ENCODE measurements around the gene TFAP2E. TPM values are rescaled to one million over a fixed set of nuclear protein-coding genes. Genes with fewer than 3 reads are reported as not detected.
A peak's percentile ranks its signal among the peaks of the same experiment; 100 is the strongest.

TFAP2E gene
- total and polyA plus RNA-seq, 3 experiments from 2014 or later, result 0.41 to 1.0 (median 0.69) TPM

- ChIA-PET CTCF (interaction anchor here (0.8 to 1.9 kb wide), 5 partner anchors 9 to 683 kb away, joined by 3 to 4 read pairs (median 4); no protein-coding TSS in a partner anchor), POLR2A (no interaction called here)
- Mint-ChIP-seq H3K4me1 (peaks cover 53 to 71% (median 68%) of the 10 kb centered on the region in 3 donors), H3K9me3 (peaks cover 0 to 6% (median 2%) of the 10 kb centered on the region in 5 donors), H3K27ac (peak overlapping the region in 5 of 8 donors; percentile 5 to 32 (median 26)), H3K36me3 (peaks cover 9 to 38% (median 11%) of the 10 kb centered on the region in 3 donors), H3K4me3 (no peak overlapping the region), H3K27me3 (no peaks in the 10 kb centered on the region)
- no peak overlapping the region for H3K4me3 ChIP-seq (ENCODE audit: low read length)
- no peak for DNase-seq
- H3K9me3 ChIP-seq (ENCODE audit: low read length), result no peaks in the 10 kb centered on the region
- H3K36me3 ChIP-seq (ENCODE audit: insufficient read depth, low read length), result peaks cover 4% of the 10 kb centered on the region
- peaks cover 44% of the 10 kb centered on the region for H3K4me1 ChIP-seq (ENCODE audit: insufficient read depth, low read length)
- H3K27me3 ChIP-seq (ENCODE audit: insufficient read depth, low read length, poor library complexity, severe bottlenecking), result no peaks in the 10 kb centered on the region
- no peak overlapping the region for H3K27ac ChIP-seq (ENCODE audit: low read depth, low read length)
These were observed 37.9 kb upstream of the TFAP2E start for GRCh38 chr1:35535243-35535642.

DNA sequence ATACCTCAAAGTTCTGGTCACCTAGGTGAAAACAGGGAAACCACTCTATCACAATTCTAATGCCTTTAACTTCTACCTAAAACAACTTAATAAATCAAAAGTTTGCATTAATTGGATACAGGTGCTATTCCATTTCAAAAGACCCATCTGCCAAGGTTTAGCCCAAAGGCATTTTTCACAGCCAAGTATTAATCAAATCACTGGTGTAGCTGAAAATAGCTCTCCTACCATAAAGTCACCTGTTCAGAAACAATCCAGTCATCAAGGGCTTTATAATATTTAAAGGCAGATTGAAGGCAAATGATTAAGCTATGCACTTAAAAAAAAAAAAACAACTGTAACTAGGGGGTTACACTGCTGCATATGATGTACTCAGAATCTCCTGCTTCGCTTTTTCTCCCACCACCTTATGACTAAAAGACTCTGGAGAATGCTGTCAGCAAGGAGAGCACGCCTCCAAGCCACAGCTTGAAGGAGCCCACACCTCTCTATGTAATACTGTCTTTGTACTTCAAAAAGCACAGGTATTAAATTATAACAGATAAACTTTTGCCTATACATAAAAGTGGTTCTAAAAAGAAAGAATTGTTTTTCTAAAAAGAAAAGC is 36.5 kb upstream of the TFAP2E start:
- ChIA-PET POLR2A (interaction anchor here (0.6 to 0.9 kb wide), 2 partner anchors 84 to 225 kb away, joined by 3 to 5 read pairs; no protein-coding TSS in a partner anchor), CTCF (interaction anchor here (1.3 to 4.6 kb wide), 5 partner anchors 12 to 86 kb away, joined by 4 to 46 read pairs (median 4); no protein-coding TSS in a partner anchor)
- H3K4me1 ChIP-seq (ENCODE audit: insufficient read depth, low read length), result peaks cover 53% of the 10 kb centered on the region
- no peak overlapping the region for H3K27ac ChIP-seq (ENCODE audit: low read depth, low read length)
- H3K27me3 Mint-ChIP-seq, result no peaks in the 10 kb centered on the region
- no peaks in the 10 kb centered on the region for H3K9me3 Mint-ChIP-seq
- no peaks in the 10 kb centered on the region for H3K36me3 ChIP-seq (ENCODE audit: insufficient read depth, low read length)
- peak overlapping the region in 4 of 7 donors; percentile 5 to 56 (median 20) for H3K4me3 Mint-ChIP-seq
- H3K9me3 ChIP-seq (ENCODE audit: low read length), result no peaks in the 10 kb centered on the region
- DNase-seq, result no peak
- no peaks in the 10 kb centered on the region for H3K27me3 ChIP-seq (ENCODE audit: insufficient read depth, low read length, poor library complexity, severe bottlenecking)
- no peak overlapping the region for H3K4me3 ChIP-seq (ENCODE audit: low read length)
- H3K27ac Mint-ChIP-seq, result peak overlapping the region in 7 of 8 donors; percentile 4 to 93 (median 81)
- H3K4me1 Mint-ChIP-seq, result peaks cover 60 to 83% (median 72%) of the 10 kb centered on the region in 3 donors
- peaks cover 4 to 32% (median 4%) of the 10 kb centered on the region in 3 donors for H3K36me3 Mint-ChIP-seq

DNA sequence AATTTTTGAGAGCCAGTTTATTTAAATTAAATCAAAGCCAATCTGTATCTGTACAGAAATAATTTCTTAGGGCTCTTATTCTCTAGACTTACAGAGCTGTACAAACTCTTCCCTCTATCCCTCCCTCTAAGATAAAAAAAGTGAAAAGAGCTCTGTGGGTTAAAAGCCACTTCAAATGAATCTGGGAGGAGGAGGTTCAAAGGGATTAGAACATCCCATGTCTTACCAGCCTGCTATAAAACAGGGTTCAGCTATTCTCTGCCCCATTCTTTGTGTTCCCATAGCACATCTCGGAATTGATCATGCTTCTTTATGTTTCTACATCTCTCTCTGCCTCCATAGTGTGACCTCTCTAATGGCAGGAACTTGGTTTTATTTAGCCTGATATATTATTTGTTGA is 35.3 kb upstream of the TFAP2E start:
- Mint-ChIP-seq H3K27me3 (no peaks in the 10 kb centered on the region), H3K4me3 (peak overlapping the region in 4 of 7 donors; percentile 15 to 56 (median 38)), H3K27ac (peak overlapping the region in 7 of 8 donors; percentile 37 to 90 (median 70)), H3K9me3 (no peaks in the 10 kb centered on the region), H3K36me3 (peaks cover 4 to 32% (median 4%) of the 10 kb centered on the region in 3 donors), H3K4me1 (peaks cover 63 to 91% (median 81%) of the 10 kb centered on the region in 3 donors)
- no peaks in the 10 kb centered on the region for H3K27me3 ChIP-seq (ENCODE audit: insufficient read depth, low read length, poor library complexity, severe bottlenecking)
- CTCF ChIA-PET, result interaction anchor here (1.4 to 4.6 kb wide), 4 partner anchors 11 to 87 kb away, joined by 4 to 46 read pairs (median 6); no protein-coding TSS in a partner anchor
- no peaks in the 10 kb centered on the region for H3K36me3 ChIP-seq (ENCODE audit: insufficient read depth, low read length)
- H3K4me1 ChIP-seq (ENCODE audit: insufficient read depth, low read length), result peaks cover 56% of the 10 kb centered on the region
- no peak overlapping the region for H3K27ac ChIP-seq (ENCODE audit: low read depth, low read length)
- no peaks in the 10 kb centered on the region for H3K9me3 ChIP-seq (ENCODE audit: low read length)
- DNase-seq, result no peak
- no peak overlapping the region for H3K4me3 ChIP-seq (ENCODE audit: low read length)
- POLR2A ChIA-PET, result interaction anchor here (0.5 to 2.9 kb wide), 4 partner anchors 11 to 243 kb away, joined by 3 to 15 read pairs (median 4); no protein-coding TSS in a partner anchor

GRCh38 chr1:35539073-35539823 is 33.9 kb upstream of the TFAP2E start:
- no peaks in the 10 kb centered on the region for H3K27me3 ChIP-seq (ENCODE audit: insufficient read depth, low read length, poor library complexity, severe bottlenecking)
- H3K36me3 Mint-ChIP-seq, result peaks cover under 1 to 30% (median 2%) of the 10 kb centered on the region in 3 donors
- ChIA-PET CTCF (interaction anchor here (0.9 to 4.6 kb wide), 4 partner anchors 17 to 89 kb away, joined by 5 to 46 read pairs (median 8); partner anchors contain the start of genes KIAA0319L and NCDN), POLR2A (interaction anchor here (1.1 to 2.9 kb wide), 4 partner anchors 17 to 88 kb away, joined by 4 to 15 read pairs (median 4); partner anchors contain the start of genes KIAA0319L and NCDN)
- no peaks in the 10 kb centered on the region for H3K9me3 Mint-ChIP-seq
- no peak overlapping the region for H3K27ac ChIP-seq (ENCODE audit: low read depth, low read length)
- no peaks in the 10 kb centered on the region for H3K27me3 Mint-ChIP-seq
- peaks cover 56% of the 10 kb centered on the region for H3K4me1 ChIP-seq (ENCODE audit: insufficient read depth, low read length)
- peaks cover 68 to 91% (median 83%) of the 10 kb centered on the region in 3 donors for H3K4me1 Mint-ChIP-seq
- peak overlapping the region; percentile 61 to 85 (median 77) for H3K4me3 Mint-ChIP-seq
- no peaks in the 10 kb centered on the region for H3K36me3 ChIP-seq (ENCODE audit: insufficient read depth, low read length)
- DNase-seq, result peak in 3 of 5 donors; percentile 52 to 79 (median 69)
- H3K4me3 ChIP-seq (ENCODE audit: low read length), result peak overlapping the region; percentile 27
- peak overlapping the region; percentile 68 to 98 (median 93) for H3K27ac Mint-ChIP-seq
- H3K9me3 ChIP-seq (ENCODE audit: low read length), result no peaks in the 10 kb centered on the region

DNA sequence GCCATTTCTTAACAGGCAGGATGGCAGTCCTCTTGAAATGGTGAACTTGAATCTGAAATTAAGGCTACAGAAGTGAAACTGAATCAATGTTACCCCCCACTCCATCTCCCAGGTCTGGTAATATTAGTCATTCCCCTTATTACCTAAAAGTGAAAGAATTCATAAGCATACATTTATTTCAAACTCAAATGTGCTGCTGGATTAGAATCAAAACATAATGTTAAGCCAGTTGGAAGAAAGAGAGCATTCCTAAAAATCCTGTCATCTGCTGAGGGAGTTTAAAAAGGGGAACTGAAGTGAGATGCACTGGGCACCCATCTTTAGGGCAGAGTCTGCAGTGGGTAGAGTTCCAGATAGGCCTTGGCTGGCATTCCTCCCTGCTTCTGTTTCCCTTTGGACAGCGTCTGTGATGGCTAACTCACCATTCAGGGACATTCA is 33.3 kb upstream of the TFAP2E start:
- Mint-ChIP-seq H3K27me3 (no peaks in the 10 kb centered on the region), H3K4me3 (peak overlapping the region in 6 of 7 donors; percentile 68 to 85 (median 78)), H3K36me3 (peaks cover 0 to 33% (median 2%) of the 10 kb centered on the region in 3 donors), H3K9me3 (no peaks in the 10 kb centered on the region), H3K4me1 (peaks cover 72 to 95% (median 87%) of the 10 kb centered on the region in 3 donors), H3K27ac (peak overlapping the region; percentile 68 to 98 (median 93))
- DNase-seq, result no peak
- H3K27me3 ChIP-seq (ENCODE audit: insufficient read depth, low read length, poor library complexity, severe bottlenecking), result no peaks in the 10 kb centered on the region
- no peak overlapping the region for H3K27ac ChIP-seq (ENCODE audit: low read depth, low read length)
- ChIA-PET CTCF (interaction anchor here (0.9 to 4.6 kb wide), 4 partner anchors 17 to 89 kb away, joined by 5 to 46 read pairs (median 8); partner anchors contain the start of genes KIAA0319L and NCDN), POLR2A (interaction anchor here (1.1 to 2.9 kb wide), 4 partner anchors 17 to 89 kb away, joined by 4 to 15 read pairs (median 4); partner anchors contain the start of genes KIAA0319L and NCDN)
- no peaks in the 10 kb centered on the region for H3K36me3 ChIP-seq (ENCODE audit: insufficient read depth, low read length)
- peaks cover 59% of the 10 kb centered on the region for H3K4me1 ChIP-seq (ENCODE audit: insufficient read depth, low read length)
- H3K9me3 ChIP-seq (ENCODE audit: low read length), result no peaks in the 10 kb centered on the region
- H3K4me3 ChIP-seq (ENCODE audit: low read length), result no peak overlapping the region

GRCh38 chr1:35544976-35545375 is 28.1 kb upstream of the TFAP2E start:
- H3K4me1 ChIP-seq (ENCODE audit: insufficient read depth, low read length), result peaks cover 28% of the 10 kb centered on the region
- Mint-ChIP-seq H3K9me3 (no peaks in the 10 kb centered on the region), H3K4me1 (peaks cover 54 to 81% (median 72%) of the 10 kb centered on the region in 3 donors), H3K27me3 (no peaks in the 10 kb centered on the region), H3K27ac (peak overlapping the region; percentile 16 to 84 (median 41)), H3K36me3 (peaks cover 4 to 60% (median 14%) of the 10 kb centered on the region in 3 donors), H3K4me3 (peak overlapping the region in 1 of 7 donors; percentile 36)
- no peaks in the 10 kb centered on the region for H3K27me3 ChIP-seq (ENCODE audit: insufficient read depth, low read length, poor library complexity, severe bottlenecking)
- DNase-seq, result peak; percentile 26 to 81 (median 41)
- POLR2A ChIA-PET, result interaction anchor here (0.6 kb wide), 1 partner anchor 334 kb away, joined by 7 read pairs; no protein-coding TSS in a partner anchor
- H3K4me3 ChIP-seq (ENCODE audit: low read length), result no peak overlapping the region
- no peak overlapping the region for H3K27ac ChIP-seq (ENCODE audit: low read depth, low read length)
- peaks cover 6% of the 10 kb centered on the region for H3K36me3 ChIP-seq (ENCODE audit: insufficient read depth, low read length)
- CTCF ChIA-PET, result interaction anchor here (0.7 to 3.5 kb wide), 9 partner anchors 9 to 93 kb away, joined by 3 to 63 read pairs (median 3); partner anchors contain the start of gene NCDN
- H3K9me3 ChIP-seq (ENCODE audit: low read length), result no peaks in the 10 kb centered on the region

DNA sequence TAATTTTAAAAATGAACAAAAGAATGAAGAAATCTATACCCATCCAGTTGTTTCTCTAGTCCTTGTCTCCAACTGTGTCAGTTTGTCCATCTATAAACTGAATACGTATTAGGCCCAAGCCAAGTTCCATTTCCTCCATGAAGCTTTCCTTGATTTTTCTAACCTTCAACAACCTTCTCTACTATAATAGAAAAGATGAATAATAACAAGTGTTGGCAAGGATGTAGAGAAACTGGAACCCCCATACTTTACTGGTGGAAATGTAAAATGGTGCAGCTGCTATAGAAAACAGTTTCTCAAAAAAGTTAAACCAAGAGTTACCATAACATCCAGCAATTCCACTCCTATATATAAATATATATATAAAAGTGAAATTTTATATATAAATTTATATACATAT is 26.5 kb upstream of the TFAP2E start:
- H3K27ac ChIP-seq (ENCODE audit: low read depth, low read length), result no peak overlapping the region
- H3K9me3 Mint-ChIP-seq, result no peaks in the 10 kb centered on the region
- ChIA-PET CTCF (interaction anchor here (0.9 to 3.5 kb wide), 2 partner anchors 18 to 95 kb away, joined by 3 to 63 read pairs; no protein-coding TSS in a partner anchor), POLR2A (interaction anchor here (0.5 kb wide), 1 partner anchor 337 kb away, joined by 3 read pairs; no protein-coding TSS in a partner anchor)
- no peaks in the 10 kb centered on the region for H3K27me3 ChIP-seq (ENCODE audit: insufficient read depth, low read length, poor library complexity, severe bottlenecking)
- no peaks in the 10 kb centered on the region for H3K27me3 Mint-ChIP-seq
- peaks cover 47 to 73% (median 65%) of the 10 kb centered on the region in 3 donors for H3K4me1 Mint-ChIP-seq
- H3K9me3 ChIP-seq (ENCODE audit: low read length), result no peaks in the 10 kb centered on the region
- peaks cover 7% of the 10 kb centered on the region for H3K36me3 ChIP-seq (ENCODE audit: insufficient read depth, low read length)
- DNase-seq, result no peak
- no peak overlapping the region for H3K4me3 ChIP-seq (ENCODE audit: low read length)
- H3K4me3 Mint-ChIP-seq, result no peak overlapping the region
- peaks cover 17% of the 10 kb centered on the region for H3K4me1 ChIP-seq (ENCODE audit: insufficient read depth, low read length)
- H3K36me3 Mint-ChIP-seq, result peaks cover 6 to 65% (median 14%) of the 10 kb centered on the region in 3 donors
- H3K27ac Mint-ChIP-seq, result no peak overlapping the region
